Body of pancreas (tissue), 4 donors: Measurements from ENCODE around the gene MVB12A.

Experiments used
- CTCF ChIP-seq, 7 experiments: fragments of 450-650 bp in 4 of 7; fragments of 200-600 bp in 3 of 7; sonication (generic) in 3 of 7; IDR thresholded peaks; one replicate each; pipeline ENCODE4 v1.5.1; 2016 to 2019; ENCODE audit warnings: antibody characterized with exemption in 7 of 7
- POLR2A ChIP-seq, 3 donors: fragments of 450-650 bp; IDR thresholded peaks; one replicate each; pipeline ENCODE4 v1.6.1; 2016; ENCODE audit warnings: antibody characterized with exemption in 3 of 3, mild to moderate bottlenecking in 2 of 3

GRCh38 chr19:17418710-17419109 is 1.1 kb upstream of the MVB12A start:
- no peak for TF ChIP-seq CTCF (IDR thresholded peaks at IDR 0.05)
- TF ChIP-seq POLR2A (IDR thresholded peaks at IDR 0.05) = no peak
